Posterior vena cava (tissue), 2 donors: Measurements from ENCODE around the gene VASP. TPM values are rescaled to one million over a fixed set of nuclear protein-coding genes. Genes with fewer than 3 reads are reported as not detected.

Experiments used
- DNase-seq: peaks from one replicate; pipeline ENCODE4 v3.0.0-alpha.2; 2020; ENCODE audit warnings: low spot score
- intact Hi-C, 2 donors: fragments of 100-400 bp; cut with DNase I; formaldehyde crosslinking; loops; one replicate each; pipeline versions ENCODE4 v1.14.1 to v1.14.2; 2022 to 2023
- long read RNA-seq, 2 donors: library from polyadenylated mRNA; unstranded; transcript quantifications; one replicate each; pipeline ENCODE4 v2.0.0, GENCODE V29; 2020 to 2021
- total RNA-seq, 2 donors: library from RNA; stranded (reverse); fragmentation: NEBNext Ultra II Directional; extraction: Animal tissue kit (Norgen Biotek cat#: 25700); gene quantifications; one replicate each; pipeline ENCODE4 v1.2.1, GENCODE V29; 2021
- donor health status: DM: yes; HTN: yes; CAD: no.
- donor health status: DM: yes; HTN: yes; CAD: no.

VASP gene
- total RNA-seq = 100 to 1,000 TPM; 159 to 204 TPM
- long read RNA-seq, donor 1, transcript VASP-201 (13 exons, 2,305 nt) = major isoform, 24 of 68 reads
- long read RNA-seq, donor 1, partial matches to known transcripts = 36 of 68 reads
- long read RNA-seq, donor 1, other reads (novel, unspliced or antisense) = 7 of 68 reads
- long read RNA-seq, donor 2, partial matches to known transcripts = 19 of 29 reads
- long read RNA-seq, donor 2, other reads (novel, unspliced or antisense) = 6 of 29 reads

- DNase-seq = peak; percentile 96
- intact Hi-C loops = no loop called here
Measured at GRCh38 chr19:45506989-45507871, at the start of gene VASP. Gene VASP, plus strand, starts transcription at chr19:45507479. Its CDS starts 293 bp downstream, at chr19:45507772.

DNA sequence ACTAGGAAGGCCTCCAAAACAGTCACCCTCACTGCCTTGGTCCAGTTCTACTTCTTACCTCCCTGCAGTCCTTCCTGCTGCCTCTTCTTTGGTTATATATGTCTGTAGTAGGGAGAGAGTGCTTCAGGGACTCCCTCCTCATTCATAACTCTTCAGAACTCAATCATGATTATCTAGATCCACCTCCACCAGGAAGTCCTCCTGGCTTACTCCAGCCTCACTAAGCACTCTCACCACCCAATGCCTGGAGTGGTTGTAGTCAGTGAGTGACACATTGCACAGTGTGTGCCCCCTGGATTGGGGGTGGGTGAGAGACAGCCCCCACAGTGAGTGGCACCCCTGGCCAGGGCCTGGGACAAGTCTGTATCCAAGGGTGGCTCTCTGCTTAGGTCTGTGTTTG is 49.5 kb upstream of the VASP start:
- no peak for DNase-seq
- intact Hi-C loops = no loop called here

DNA sequence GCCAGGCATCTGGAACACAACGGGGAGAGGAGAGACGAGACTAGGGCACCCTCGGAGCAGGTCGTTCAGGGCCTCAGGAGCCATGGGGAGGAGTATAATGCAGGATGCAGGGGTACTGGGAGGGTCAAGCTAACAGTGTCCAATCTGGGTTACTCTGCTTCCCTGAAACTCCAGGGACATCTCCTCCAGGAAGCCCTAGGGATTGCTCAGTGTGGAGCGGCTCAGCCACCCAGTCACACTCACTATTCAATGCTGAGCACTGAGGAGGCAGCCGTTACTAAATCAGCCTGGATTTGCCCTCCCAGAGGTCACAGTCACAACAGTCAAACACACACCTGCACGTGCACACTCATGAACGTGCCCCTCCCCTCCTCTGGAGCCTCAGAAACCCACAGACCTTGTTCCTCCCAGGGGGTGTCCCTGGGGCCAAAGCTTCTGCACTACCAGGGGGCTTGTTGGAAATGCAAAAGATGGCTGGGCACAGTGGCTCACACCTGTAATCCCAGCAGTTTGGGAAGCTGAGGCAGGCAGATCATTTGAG is 46.4 kb upstream of the VASP start:
- no peak for DNase-seq
- intact Hi-C loops = no loop called here

- DNase-seq = no peak
Measured at GRCh38 chr19:45462174-45462573, 45.1 kb upstream of the VASP start.

DNA sequence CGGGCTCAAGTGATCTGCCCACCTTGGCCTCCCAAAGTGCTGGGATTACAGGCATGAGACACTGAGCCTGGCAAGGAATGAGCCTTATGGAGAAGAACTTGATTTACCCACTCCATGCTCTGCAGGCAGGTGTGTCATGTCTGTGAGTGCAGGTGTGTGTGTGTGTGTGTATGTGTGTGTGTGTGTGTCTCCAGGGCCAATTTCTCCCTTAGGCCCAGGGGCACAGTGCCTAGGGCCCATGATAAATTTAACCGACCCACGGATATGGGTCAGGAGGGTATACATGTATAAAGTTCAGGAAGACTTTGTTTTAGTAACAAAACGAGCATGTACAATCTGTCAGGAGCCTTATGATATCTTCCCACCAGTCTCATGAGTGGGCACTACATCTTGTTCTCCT is 44.0 kb upstream of the VASP start:
- intact Hi-C loops = no loop called here
- no peak for DNase-seq

More at GRCh38 chr19:45462174-45462573, 45.1 kb upstream of the VASP start:
- intact Hi-C loops = no loop called here

GRCh38 chr19:45464274-45464673 is 43.0 kb upstream of the VASP start:
- intact Hi-C loops = no loop called here
- DNase-seq = no peak

DNA sequence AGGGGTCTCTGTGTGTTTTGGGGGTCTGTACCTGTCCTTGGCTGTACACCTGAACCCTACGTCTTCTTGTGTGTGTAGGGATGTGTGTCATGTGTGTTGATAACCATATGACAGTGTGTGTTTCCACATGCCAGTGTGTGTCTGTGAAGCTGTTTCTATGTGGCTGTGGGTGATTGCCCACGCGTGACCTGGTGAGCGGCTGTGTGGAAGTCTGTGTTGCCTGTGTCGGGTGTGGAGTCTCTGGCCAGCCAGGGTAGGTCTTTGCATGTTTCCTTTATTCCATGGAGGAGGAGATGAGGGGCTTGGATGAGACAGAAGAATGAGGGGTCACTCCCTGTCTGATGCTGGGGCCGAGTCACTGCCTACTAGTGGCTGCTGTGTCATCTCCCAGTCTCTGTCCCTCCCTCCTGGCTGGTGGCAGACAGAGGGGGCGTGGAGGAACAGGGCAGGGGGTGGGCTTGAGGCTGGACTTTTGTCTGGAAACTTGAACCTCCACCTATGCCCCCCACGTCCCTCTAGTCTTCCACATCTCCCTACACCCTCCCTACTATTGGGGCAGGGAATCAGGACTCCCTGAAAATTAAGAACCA is 42.3 kb upstream of the VASP start:
- DNase-seq = no peak
- intact Hi-C loops = no loop called here

GRCh38 chr19:45467115-45467455 is 40.2 kb upstream of the VASP start:
- intact Hi-C loops = no loop called here
- no peak for DNase-seq

GRCh38 chr19:45467456-45468158 is 39.7 kb upstream of the VASP start, which contains the start of gene FOSB:
Gene FOSB, plus strand, starts transcription at chr19:45467996. Its CDS starts 591 bp downstream, at chr19:45468587.
- intact Hi-C loops = no loop called here
- DNase-seq = peak; percentile 99

GRCh38 chr19:45468159-45468651 is 39.1 kb upstream of the VASP start:
- intact Hi-C loops = no loop called here
- peak; percentile 88 for DNase-seq

DNA sequence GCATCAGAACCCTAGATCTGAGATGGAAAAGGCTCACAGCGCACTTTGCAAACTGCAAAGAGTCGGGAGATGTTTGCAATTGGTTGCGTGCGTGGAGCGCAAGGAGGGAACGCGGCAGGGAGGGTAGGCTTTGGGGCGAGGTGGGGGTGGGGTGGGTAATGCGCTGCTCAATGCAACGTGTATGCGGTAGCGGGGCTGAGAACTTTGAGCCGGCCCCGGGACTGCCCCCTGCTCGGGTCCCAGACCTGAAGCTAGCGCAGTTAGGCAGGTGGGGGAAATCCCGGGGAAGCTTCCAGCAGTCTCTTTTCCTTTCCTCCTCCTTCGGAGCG is 38.5 kb upstream of the VASP start:
- DNase-seq = no peak
- intact Hi-C loops = no loop called here

GRCh38 chr19:45469132-45469944 is 37.9 kb upstream of the VASP start:
- intact Hi-C loops = no loop called here

DNA sequence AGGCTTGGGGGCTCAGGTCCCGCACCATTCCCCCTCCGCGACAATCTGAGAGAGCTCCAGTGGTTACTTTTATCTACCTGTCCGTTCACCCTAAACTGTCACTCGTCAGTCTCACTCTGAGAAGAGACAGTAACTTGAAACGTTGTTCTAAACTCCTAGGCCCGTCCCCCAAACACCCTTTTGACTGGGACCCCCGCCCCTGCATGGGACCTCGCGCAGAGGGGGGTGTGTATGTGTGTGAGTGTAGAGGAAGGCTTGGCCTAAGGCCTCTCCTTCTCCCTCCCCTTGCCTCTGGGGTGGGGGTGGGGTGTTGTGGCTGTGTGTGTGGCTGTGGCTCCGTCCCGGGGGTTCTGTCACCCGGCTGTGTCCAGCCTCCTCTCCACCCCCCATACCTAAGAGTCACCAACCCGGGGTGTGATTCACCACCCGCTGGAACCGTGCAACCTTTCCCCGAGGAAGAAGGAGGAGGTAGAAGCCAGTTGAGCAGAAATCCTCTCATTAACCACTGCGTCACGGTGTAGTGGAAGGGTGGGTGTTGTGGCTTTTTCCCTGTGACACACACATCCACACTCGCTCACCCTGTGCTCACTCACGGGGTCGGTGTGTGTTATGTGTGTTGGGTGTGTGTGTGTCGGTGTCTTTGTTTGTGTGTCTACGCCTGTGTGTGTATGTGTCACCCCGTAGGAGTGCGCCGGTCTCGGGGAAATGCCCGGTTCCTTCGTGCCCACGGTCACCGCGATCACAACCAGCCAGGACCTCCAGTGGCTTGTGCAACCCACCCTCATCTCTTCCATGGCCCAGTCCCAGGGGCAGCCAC is 37.1 kb upstream of the VASP start:
- intact Hi-C loops = no loop called here
- DNase-seq = peak; percentile 87

More at GRCh38 chr19:45469132-45469944, 37.9 kb upstream of the VASP start:
- DNase-seq = peak; percentile 98

DNA sequence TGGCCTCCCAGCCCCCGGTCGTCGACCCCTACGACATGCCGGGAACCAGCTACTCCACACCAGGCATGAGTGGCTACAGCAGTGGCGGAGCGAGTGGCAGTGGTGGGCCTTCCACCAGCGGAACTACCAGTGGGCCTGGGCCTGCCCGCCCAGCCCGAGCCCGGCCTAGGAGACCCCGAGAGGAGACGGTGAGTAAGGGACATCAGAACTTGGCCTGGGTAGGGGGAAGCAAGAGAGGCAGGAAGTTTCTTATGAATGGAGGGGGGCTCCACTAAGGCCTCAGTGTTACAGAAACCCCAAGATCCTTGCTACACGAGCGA is 36.6 kb upstream of the VASP start:
- intact Hi-C loops = no loop called here
- DNase-seq = no peak

DNA sequence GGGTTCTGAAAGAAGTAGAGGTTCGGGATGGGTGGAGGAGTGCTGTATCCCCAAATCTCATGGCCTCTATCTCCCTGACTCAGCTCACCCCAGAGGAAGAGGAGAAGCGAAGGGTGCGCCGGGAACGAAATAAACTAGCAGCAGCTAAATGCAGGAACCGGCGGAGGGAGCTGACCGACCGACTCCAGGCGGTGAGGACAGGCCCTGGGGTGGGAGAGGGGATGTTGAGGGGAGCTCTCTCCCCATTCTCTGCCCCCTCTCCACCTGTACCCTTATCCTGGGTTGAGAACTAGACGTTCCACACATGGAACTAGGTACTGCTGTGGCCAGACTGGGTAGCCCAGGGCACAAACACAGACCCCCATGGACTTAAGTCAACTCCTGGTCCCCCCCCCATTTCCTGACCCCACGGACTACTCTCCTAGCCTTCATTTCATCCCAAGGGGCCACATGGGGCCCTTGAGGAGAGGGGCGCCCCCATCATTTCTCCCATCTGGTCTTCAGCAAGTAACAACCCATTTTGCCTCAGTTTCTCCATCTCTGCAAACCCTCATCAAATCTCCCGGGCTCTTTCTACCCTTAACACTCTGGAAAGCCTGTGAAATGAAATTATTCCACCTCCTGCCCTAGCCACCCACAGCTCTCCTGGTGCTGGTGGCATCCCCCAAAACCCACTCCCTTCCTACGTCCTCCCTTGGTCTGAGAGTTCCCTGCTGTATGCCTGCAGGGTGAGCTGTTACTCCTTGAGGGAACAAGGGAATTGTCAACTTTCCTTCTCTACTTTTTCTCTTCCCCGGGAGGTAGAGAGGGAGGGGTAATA is 36.0 kb upstream of the VASP start:
- intact Hi-C loops = no loop called here
- no peak for DNase-seq

GRCh38 chr19:45471931-45472562 is 35.2 kb upstream of the VASP start:
- DNase-seq = no peak
- intact Hi-C loops = no loop called here
